HCT116 (cell line): ENCODE data around the gene NFIB. TPM values are rescaled to one million over a fixed set of nuclear protein-coding genes. Genes with fewer than 3 reads are reported as not detected.

ENCODE experiments used
- ATAC-seq: fragments of 200-7000 bp; cut with Tn5 transposase; 2 replicates; pipeline ENCODE4 v1.9.1; 2020; ENCODE audit warnings: mild to moderate bottlenecking, moderate library complexity
- BruUV-seq: library from RNA; stranded (reverse); fragments of 400-500 nt; replicated peaks from 2 replicates; lab custom pipeline; 2021; lab: Mats Ljungman, UMichigan
- CTCF ChIA-PET: fragments of 300-600 bp; sonication (Branson Sonifier 250); formaldehyde crosslinking; loops from one replicate; lab custom pipeline; 2021; ENCODE audit warnings: antibody characterized with exemption; lab: Charles Lee
- POLR2A ChIA-PET: fragments of 300-600, 350-600 bp; sonication (Branson Sonifier 250); formaldehyde crosslinking; loops from one replicate; lab custom pipeline; 2021; ENCODE audit warnings: antibody characterized with exemption; lab: Charles Lee
- RAD21 ChIA-PET, 2 experiments: fragments of 300-600 bp; sonication (Branson Sonifier 250); formaldehyde crosslinking; loops; one replicate each; lab custom pipeline; 2023; ENCODE audit warnings: low total read pairs in 2 of 2; ENCODE audit not compliant: uncharacterized antibody in 2 of 2, unreplicated experiment in 2 of 2, low non-redundant PET in 1 of 2; lab: Charles Lee
- DNase-seq: peaks from one replicate; pipeline ENCODE4 v3.0.0-alpha.2; 2010; ENCODE audit warnings: low read depth, low spot score
- H2AFZ ChIP-seq: fragments of 200-600 bp; shearing (Covaris generic), sonication (generic); 2 replicates; pipeline ENCODE4 v1.6.1; 2017; ENCODE audit warnings: low read depth, mixed run types, mixed read lengths, antibody characterized with exemption, low read length; ENCODE audit not compliant: poor library complexity, severe bottlenecking
- H3K27ac ChIP-seq: 2 replicates; pipeline ENCODE4 v1.5.1; 2012; ENCODE audit warnings: low read depth, low read length
- H3K27me3 ChIP-seq: fragments of 200-600 bp; sonication (generic); 2 replicates; pipeline ENCODE4 v1.6.1; 2016; ENCODE audit warnings: mixed run types, low read length, mixed read lengths; ENCODE audit not compliant: insufficient read depth
- H3K36me3 ChIP-seq, 2 experiments: fragments of 200-500 bp in 1 of 2; fragments of 200-600 bp in 1 of 2; sonication (Bioruptor generic) in 1 of 2; sonication (generic) in 1 of 2; 2 replicates each; pipeline versions ENCODE4 v1.5.1 to v1.6.1; 2014 to 2016; ENCODE audit warnings: low read length in 2 of 2, inconsistent platforms in 1 of 2, mixed read lengths in 1 of 2, mixed run types in 1 of 2; ENCODE audit not compliant: insufficient read depth in 2 of 2, control insufficient read depth in 1 of 2
- H3K4me1 ChIP-seq, 2 experiments: fragments of 200-600 bp in 1 of 2; sonication (generic) in 1 of 2; 2 replicates each; pipeline versions ENCODE4 v1.5.1 to v1.6.1; 2012 to 2017; ENCODE audit warnings: low read length in 2 of 2, inconsistent platforms in 1 of 2, mild to moderate bottlenecking in 1 of 2, mixed read lengths in 1 of 2, mixed run types in 1 of 2, moderate library complexity in 1 of 2; ENCODE audit not compliant: insufficient read depth in 2 of 2, control insufficient read depth in 1 of 2
- H3K4me2 ChIP-seq: fragments of 200-600 bp; sonication (generic); 2 replicates; pipeline ENCODE4 v1.6.1; 2017; ENCODE audit warnings: mixed run types, low read length, mixed read lengths
- H3K4me3 ChIP-seq, 2 experiments: fragments of 200-600 bp in 1 of 2; sonication (generic) in 1 of 2; replicated peaks in 1 of 2; 2 replicates each; pipeline ENCODE4 v1.5.1; 2011 to 2016; ENCODE audit warnings: low read length in 2 of 2, control low read depth in 1 of 2, low read depth in 1 of 2, mild to moderate bottlenecking in 1 of 2, mixed read lengths in 1 of 2, mixed run types in 1 of 2
- H3K79me2 ChIP-seq: fragments of 200-600 bp; sonication (generic); 2 replicates; pipeline ENCODE4 v1.6.1; 2017; ENCODE audit warnings: mild to moderate bottlenecking, mixed run types, low read length, moderate library complexity, mixed read lengths; ENCODE audit not compliant: insufficient read depth
- H3K9ac ChIP-seq: fragments of 200-600 bp; sonication (generic); 2 replicates; pipeline ENCODE4 v1.6.1; 2016; ENCODE audit warnings: low read length, mixed read lengths
- H3K9me2 ChIP-seq: fragments of 200-600 bp; sonication (generic), shearing (Covaris generic); 2 replicates; pipeline ENCODE4 v1.6.1; 2017; ENCODE audit warnings: mixed run types, mild to moderate bottlenecking, moderate library complexity; ENCODE audit not compliant: insufficient read depth
- H3K9me3 ChIP-seq, 2 experiments: fragments of 200-500 bp in 1 of 2; fragments of 200-600 bp in 1 of 2; sonication (Bioruptor generic) in 1 of 2; sonication (generic) in 1 of 2; 2 replicates each; pipeline ENCODE4 v1.6.1; 2014 to 2017; ENCODE audit warnings: low read length in 2 of 2, mixed read lengths in 2 of 2, inconsistent platforms in 1 of 2, low read depth in 1 of 2, mild to moderate bottlenecking in 1 of 2, mixed run types in 1 of 2, moderate library complexity in 1 of 2; ENCODE audit not compliant: control insufficient read depth in 1 of 2, insufficient read depth in 1 of 2
- H4K20me1 ChIP-seq: fragments of 200-600 bp; sonication (generic), shearing (Covaris generic); 2 replicates; pipeline ENCODE4 v1.6.1; 2017; ENCODE audit warnings: mixed run types, mild to moderate bottlenecking, moderate library complexity; ENCODE audit not compliant: insufficient read depth
- CEBPB ChIP-seq: IDR thresholded peaks from 2 replicates; pipeline ENCODE4 v1.6.1; 2012; ENCODE audit warnings: low read depth
- EGR1 ChIP-seq: IDR thresholded peaks from 2 replicates; pipeline ENCODE4 v1.6.1; 2012; ENCODE audit warnings: low read depth
- ELF1 ChIP-seq: IDR thresholded peaks from 2 replicates; pipeline ENCODE4 v1.6.1; 2012; ENCODE audit warnings: low read depth, borderline replicate concordance
- EZH2 ChIP-seq: fragments of 200-600 bp; sonication (generic); IDR thresholded peaks from 2 replicates; pipeline ENCODE4 v1.6.1; 2017; ENCODE audit warnings: antibody characterized with exemption, mixed run types
- FOSL1 ChIP-seq: IDR thresholded peaks from 2 replicates; pipeline ENCODE4 v1.6.1; 2012; ENCODE audit warnings: low read depth
- POLR2AphosphoS5 ChIP-seq: IDR thresholded peaks from 2 replicates; pipeline ENCODE4 v1.6.1; 2011; ENCODE audit warnings: mild to moderate bottlenecking, low read depth, low read length, moderate library complexity
- RAD21 ChIP-seq: IDR thresholded peaks from 2 replicates; pipeline ENCODE4 v1.6.1; 2012; ENCODE audit warnings: low read depth, mild to moderate bottlenecking
- SIN3A ChIP-seq: IDR thresholded peaks from 2 replicates; pipeline ENCODE4 v1.6.1; 2012; ENCODE audit warnings: low read depth
- SP1 ChIP-seq: IDR thresholded peaks from 2 replicates; pipeline ENCODE4 v1.6.1; 2012; ENCODE audit warnings: low read depth
- SRF ChIP-seq: IDR thresholded peaks from 2 replicates; pipeline ENCODE4 v1.6.1; 2012; ENCODE audit warnings: low read depth
- TCF7L2 ChIP-seq: IDR thresholded peaks from 2 replicates; pipeline ENCODE4 v1.7.0; 2011; ENCODE audit warnings: borderline replicate concordance, inconsistent platforms; ENCODE audit not compliant: insufficient read depth, insufficient read length; ENCODE audit errors: extremely low read depth
- YY1 ChIP-seq: IDR thresholded peaks from 2 replicates; pipeline ENCODE4 v1.6.1; 2011; ENCODE audit warnings: low read length, low read depth, moderate library complexity, mild to moderate bottlenecking; ENCODE audit not compliant: insufficient replicate concordance; ENCODE audit errors: extremely low read depth
- ZFX ChIP-seq: fragments of 450-650 bp; IDR thresholded peaks from 2 replicates; pipeline ENCODE4 v1.6.1; 2017
- ZNF274 ChIP-seq: fragments of 200-500 bp; sonication (Bioruptor generic); IDR thresholded peaks from 2 replicates; pipeline ENCODE4 v1.6.1; 2014; ENCODE audit warnings: mild to moderate bottlenecking, low read depth, low read length, inconsistent platforms
- intact Hi-C: fragments of 100-400 bp; cut with micrococcal nuclease; formaldehyde crosslinking; loops from 2 replicates; pipeline ENCODE4 v1.10.0; 2022
- total RNA-seq: library from RNA; stranded (reverse); gene quantifications from one replicate; pipeline ENCODE4 v1.2.1, GENCODE V29; 2021; ENCODE audit not compliant: unreplicated experiment
- TF ChIP-seq, protein P1 (sequence below): IDR thresholded peaks from 2 replicates; pipeline ENCODE4 v1.6.1; 2011; ENCODE audit warnings: mild to moderate bottlenecking, low read length, moderate library complexity; ENCODE audit not compliant: insufficient replicate concordance; ENCODE audit errors: extremely low read depth
- TF ChIP-seq, protein P2 (sequence below), 3 experiments: fragments of 200-600 bp in 1 of 3; sonication (generic) in 1 of 3; IDR thresholded peaks in 2 of 3; conservative IDR thresholded peaks in 1 of 3; 2 replicates each; pipeline ENCODE4 v1.5.1; 2012 to 2017; ENCODE audit warnings: low read depth in 2 of 3, low read length in 2 of 3, antibody characterized with exemption in 1 of 3, borderline replicate concordance in 1 of 3, control low read depth in 1 of 3, mild to moderate bottlenecking in 1 of 3, mixed read lengths in 1 of 3, mixed run types in 1 of 3, moderate library complexity in 1 of 3; ENCODE audit not compliant: insufficient read depth in 1 of 3
- TF ChIP-seq, protein P3 (sequence below): IDR thresholded peaks from 2 replicates; pipeline ENCODE4 v1.6.1; 2012
- TF ChIP-seq, protein P4 (sequence below): IDR thresholded peaks from 2 replicates; pipeline ENCODE4 v1.6.1; 2012
- TF ChIP-seq, protein P5 (sequence below): IDR thresholded peaks from 2 replicates; pipeline ENCODE4 v1.6.1; 2012; ENCODE audit warnings: low read depth

The NFIB gene
- total RNA-seq, 1 experiment from 2014 or later: 6.6 TPM

DNA sequence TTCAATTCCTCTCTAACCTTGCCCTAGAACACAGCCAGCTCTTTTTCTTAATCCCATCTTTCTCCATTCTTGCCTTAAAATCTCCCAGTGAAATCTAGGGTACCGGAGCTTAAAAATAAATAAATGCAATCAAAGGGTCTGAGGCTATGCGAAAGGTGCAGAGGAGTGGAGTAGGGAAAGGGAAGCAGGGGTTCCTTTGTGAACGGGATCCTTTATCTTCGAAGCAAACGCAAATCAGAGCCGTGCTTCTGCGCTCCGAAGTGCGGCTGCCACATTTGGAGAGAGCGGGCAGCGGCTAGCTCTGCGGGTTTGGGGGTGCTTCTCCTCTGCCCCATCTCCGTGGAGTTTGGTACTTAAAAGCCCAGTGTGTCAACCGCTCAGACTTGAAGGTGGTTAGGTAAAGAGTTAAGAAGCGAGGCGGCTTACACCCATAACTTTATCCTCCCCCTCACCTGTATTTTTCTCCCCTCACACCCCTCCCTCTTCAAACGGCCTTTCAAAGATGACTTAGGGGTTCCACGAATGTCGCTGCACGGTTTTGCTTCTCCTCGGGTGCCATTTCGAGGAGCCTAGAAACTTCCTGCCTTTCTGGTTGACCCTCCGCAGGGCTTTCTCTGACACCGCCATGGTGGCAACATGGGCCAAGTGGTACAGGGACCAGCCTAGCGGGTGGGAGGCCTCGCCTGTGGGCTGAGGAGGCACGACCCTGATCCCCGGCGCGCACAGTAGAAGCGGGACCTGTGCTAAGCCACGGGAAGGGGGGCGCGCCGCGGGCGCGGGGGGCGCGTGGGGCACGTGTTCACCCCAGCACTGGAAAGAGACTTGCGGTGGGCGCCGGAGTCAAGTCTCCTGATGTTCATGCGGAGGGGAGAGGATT lies 31.7 kb upstream of the NFIB start:
- CTCF ChIA-PET: interaction anchor here (1.2 kb wide), 1 partner anchor 8 kb away, joined by 5 read pairs; no protein-coding TSS in a partner anchor
- H3K27ac ChIP-seq: no peak overlapping the region
- no peak overlapping the region for H3K9ac ChIP-seq
- no peaks in the 10 kb centered on the region for H3K9me2 ChIP-seq
- no peak for TF ChIP-seq SRF
- no peak for TF ChIP-seq POLR2AphosphoS5
- no peak for TF ChIP-seq RAD21
- TF ChIP-seq ZFX: no peak
- no peak for TF ChIP-seq FOSL1
- TF ChIP-seq EZH2: no peak
- no peak for TF ChIP-seq YY1
- no peak for TF ChIP-seq ELF1
- no peak for TF ChIP-seq SP1
- TF ChIP-seq SIN3A: no peak
- TF ChIP-seq, protein P1, sequence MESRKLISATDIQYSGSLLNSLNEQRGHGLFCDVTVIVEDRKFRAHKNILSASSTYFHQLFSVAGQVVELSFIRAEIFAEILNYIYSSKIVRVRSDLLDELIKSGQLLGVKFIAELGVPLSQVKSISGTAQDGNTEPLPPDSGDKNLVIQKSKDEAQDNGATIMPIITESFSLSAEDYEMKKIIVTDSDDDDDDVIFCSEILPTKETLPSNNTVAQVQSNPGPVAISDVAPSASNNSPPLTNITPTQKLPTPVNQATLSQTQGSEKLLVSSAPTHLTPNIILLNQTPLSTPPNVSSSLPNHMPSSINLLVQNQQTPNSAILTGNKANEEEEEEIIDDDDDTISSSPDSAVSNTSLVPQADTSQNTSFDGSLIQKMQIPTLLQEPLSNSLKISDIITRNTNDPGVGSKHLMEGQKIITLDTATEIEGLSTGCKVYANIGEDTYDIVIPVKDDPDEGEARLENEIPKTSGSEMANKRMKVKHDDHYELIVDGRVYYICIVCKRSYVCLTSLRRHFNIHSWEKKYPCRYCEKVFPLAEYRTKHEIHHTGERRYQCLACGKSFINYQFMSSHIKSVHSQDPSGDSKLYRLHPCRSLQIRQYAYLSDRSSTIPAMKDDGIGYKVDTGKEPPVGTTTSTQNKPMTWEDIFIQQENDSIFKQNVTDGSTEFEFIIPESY: no peak
- no peak for TF ChIP-seq EGR1
- TF ChIP-seq, protein P2, sequence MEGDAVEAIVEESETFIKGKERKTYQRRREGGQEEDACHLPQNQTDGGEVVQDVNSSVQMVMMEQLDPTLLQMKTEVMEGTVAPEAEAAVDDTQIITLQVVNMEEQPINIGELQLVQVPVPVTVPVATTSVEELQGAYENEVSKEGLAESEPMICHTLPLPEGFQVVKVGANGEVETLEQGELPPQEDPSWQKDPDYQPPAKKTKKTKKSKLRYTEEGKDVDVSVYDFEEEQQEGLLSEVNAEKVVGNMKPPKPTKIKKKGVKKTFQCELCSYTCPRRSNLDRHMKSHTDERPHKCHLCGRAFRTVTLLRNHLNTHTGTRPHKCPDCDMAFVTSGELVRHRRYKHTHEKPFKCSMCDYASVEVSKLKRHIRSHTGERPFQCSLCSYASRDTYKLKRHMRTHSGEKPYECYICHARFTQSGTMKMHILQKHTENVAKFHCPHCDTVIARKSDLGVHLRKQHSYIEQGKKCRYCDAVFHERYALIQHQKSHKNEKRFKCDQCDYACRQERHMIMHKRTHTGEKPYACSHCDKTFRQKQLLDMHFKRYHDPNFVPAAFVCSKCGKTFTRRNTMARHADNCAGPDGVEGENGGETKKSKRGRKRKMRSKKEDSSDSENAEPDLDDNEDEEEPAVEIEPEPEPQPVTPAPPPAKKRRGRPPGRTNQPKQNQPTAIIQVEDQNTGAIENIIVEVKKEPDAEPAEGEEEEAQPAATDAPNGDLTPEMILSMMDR (IDR thresholded peaks at IDR 0.05 in 2 of 3, conservative IDR thresholded peaks at IDR 0.05 in 1 of 3; ENCODE audit: borderline replicate concordance in 1 of 3, insufficient read depth in 1 of 3, low read depth in 2 of 3, low read length in 2 of 3): no peak
- TF ChIP-seq CEBPB: no peak
- no peak for TF ChIP-seq TCF7L2
- TF ChIP-seq, protein P3, sequence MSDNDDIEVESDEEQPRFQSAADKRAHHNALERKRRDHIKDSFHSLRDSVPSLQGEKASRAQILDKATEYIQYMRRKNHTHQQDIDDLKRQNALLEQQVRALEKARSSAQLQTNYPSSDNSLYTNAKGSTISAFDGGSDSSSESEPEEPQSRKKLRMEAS: no peak
- TF ChIP-seq ZNF274: no peak
- TF ChIP-seq, protein P4, sequence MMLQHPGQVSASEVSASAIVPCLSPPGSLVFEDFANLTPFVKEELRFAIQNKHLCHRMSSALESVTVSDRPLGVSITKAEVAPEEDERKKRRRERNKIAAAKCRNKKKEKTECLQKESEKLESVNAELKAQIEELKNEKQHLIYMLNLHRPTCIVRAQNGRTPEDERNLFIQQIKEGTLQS: no peak
- TF ChIP-seq, protein P5, sequence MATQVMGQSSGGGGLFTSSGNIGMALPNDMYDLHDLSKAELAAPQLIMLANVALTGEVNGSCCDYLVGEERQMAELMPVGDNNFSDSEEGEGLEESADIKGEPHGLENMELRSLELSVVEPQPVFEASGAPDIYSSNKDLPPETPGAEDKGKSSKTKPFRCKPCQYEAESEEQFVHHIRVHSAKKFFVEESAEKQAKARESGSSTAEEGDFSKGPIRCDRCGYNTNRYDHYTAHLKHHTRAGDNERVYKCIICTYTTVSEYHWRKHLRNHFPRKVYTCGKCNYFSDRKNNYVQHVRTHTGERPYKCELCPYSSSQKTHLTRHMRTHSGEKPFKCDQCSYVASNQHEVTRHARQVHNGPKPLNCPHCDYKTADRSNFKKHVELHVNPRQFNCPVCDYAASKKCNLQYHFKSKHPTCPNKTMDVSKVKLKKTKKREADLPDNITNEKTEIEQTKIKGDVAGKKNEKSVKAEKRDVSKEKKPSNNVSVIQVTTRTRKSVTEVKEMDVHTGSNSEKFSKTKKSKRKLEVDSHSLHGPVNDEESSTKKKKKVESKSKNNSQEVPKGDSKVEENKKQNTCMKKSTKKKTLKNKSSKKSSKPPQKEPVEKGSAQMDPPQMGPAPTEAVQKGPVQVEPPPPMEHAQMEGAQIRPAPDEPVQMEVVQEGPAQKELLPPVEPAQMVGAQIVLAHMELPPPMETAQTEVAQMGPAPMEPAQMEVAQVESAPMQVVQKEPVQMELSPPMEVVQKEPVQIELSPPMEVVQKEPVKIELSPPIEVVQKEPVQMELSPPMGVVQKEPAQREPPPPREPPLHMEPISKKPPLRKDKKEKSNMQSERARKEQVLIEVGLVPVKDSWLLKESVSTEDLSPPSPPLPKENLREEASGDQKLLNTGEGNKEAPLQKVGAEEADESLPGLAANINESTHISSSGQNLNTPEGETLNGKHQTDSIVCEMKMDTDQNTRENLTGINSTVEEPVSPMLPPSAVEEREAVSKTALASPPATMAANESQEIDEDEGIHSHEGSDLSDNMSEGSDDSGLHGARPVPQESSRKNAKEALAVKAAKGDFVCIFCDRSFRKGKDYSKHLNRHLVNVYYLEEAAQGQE: no peak
- intact Hi-C loops: no loop called here
- H4K20me1 ChIP-seq: no peaks in the 10 kb centered on the region
- no peaks in the 10 kb centered on the region for H3K79me2 ChIP-seq
- H3K4me3 ChIP-seq: no peak overlapping the region
- ATAC-seq (no peak), DNase-seq (no peak)
- H3K4me2 ChIP-seq: no peak overlapping the region
- no peaks in the 10 kb centered on the region for H3K36me3 ChIP-seq
- H3K4me1 ChIP-seq: no peaks in the 10 kb centered on the region
- H2AFZ ChIP-seq: no peak overlapping the region
- peaks cover 27% of the 10 kb centered on the region for H3K27me3 ChIP-seq
- no TSS peak for BruUV-seq
- RAD21 ChIA-PET: no interaction called here
- H3K9me3 ChIP-seq: no peaks in the 10 kb centered on the region
- POLR2A ChIA-PET: no interaction called here
